ENCODE measurements around the gene ADARB1. TPM values are rescaled to one million over a fixed set of nuclear protein-coding genes. Genes with fewer than 3 reads are reported as not detected.
A peak's percentile ranks its signal among the peaks of the same experiment; 100 is the strongest.

ADARB1 gene
- polyA plus RNA-seq, 3 donors = 0.40 to 2.6 (median 1.0) TPM

DNA sequence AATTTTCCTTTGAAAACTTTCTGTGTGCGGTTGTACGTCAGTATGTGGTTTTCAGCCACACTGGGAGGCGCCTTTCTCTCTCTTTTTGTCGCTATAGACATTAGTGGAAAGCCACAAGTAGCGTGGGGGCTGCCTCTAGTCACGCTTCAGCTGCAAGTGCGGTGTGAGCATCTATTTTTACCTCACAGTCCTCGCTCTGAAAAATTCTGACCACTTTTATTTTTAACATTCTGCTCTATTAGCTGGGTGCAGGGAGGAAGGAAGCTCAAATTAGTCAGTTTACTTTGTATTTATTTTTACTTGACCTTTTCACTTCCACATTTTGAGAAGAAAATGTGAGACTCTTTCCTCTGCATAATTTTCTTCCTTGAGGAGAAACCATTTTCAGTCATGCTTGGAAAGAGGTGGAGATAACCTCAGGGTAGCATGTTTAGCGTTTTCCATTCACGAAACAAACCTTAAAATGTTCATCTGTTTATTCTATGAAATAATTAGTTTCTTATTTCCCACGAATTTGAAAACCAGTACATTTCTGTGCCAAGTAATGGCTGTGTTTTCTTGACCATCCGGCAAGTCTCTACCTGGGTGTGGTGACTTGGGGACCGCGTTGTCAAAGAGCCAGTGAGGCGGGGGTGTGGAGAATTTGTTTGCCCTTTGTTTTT, 35.6 kb downstream of the ADARB1 start:
- peak overlapping the region; percentile 60 for H2AFZ ChIP-seq (ENCODE audit: insufficient read depth, low read depth, low read length, poor library complexity, severe bottlenecking)
- no CpG with 5 or more reads among the region's 15 CpGs for WGBS (ENCODE audit: insufficient coverage)
- H3K79me2 ChIP-seq (ENCODE audit: insufficient read depth, low read length) = no peaks in the 10 kb centered on the region
- H3K4me3 Mint-ChIP-seq = peak overlapping the region; percentile 65 to 87
- peak overlapping the region; percentile 15 to 68 (median 19) for H3K4me3 ChIP-seq (replicated peaks in 1 of 3; ENCODE audit: low read depth in 2 of 3, low read length in 3 of 3)
- no peaks in the 10 kb centered on the region for H3K9me3 ChIP-seq (replicated peaks in 1 of 2; ENCODE audit: control insufficient read depth in 1 of 2, insufficient read depth in 1 of 2, low read length in 2 of 2)
- H3K4me1 Mint-ChIP-seq = peaks cover 48% of the 10 kb centered on the region
- peak overlapping the region; percentile 70 for H3K4me2 ChIP-seq (replicated peaks; ENCODE audit: extremely low read depth, low read length, poor library complexity, severe bottlenecking)
- peaks cover 33 to 43% of the 10 kb centered on the region in 2 donors for H3K4me1 ChIP-seq (ENCODE audit: control insufficient read depth in 1 of 2, insufficient read depth in 2 of 2, low read length in 2 of 2)
- peak; percentile 23 to 33 (median 30) for DNase-seq
- H3K9me3 Mint-ChIP-seq = no peaks in the 10 kb centered on the region
- no peaks in the 10 kb centered on the region for H3K36me3 Mint-ChIP-seq
- peak overlapping the region; percentile 1 to 86 (median 50) for H3K27ac Mint-ChIP-seq
- TF ChIP-seq, protein P1, sequence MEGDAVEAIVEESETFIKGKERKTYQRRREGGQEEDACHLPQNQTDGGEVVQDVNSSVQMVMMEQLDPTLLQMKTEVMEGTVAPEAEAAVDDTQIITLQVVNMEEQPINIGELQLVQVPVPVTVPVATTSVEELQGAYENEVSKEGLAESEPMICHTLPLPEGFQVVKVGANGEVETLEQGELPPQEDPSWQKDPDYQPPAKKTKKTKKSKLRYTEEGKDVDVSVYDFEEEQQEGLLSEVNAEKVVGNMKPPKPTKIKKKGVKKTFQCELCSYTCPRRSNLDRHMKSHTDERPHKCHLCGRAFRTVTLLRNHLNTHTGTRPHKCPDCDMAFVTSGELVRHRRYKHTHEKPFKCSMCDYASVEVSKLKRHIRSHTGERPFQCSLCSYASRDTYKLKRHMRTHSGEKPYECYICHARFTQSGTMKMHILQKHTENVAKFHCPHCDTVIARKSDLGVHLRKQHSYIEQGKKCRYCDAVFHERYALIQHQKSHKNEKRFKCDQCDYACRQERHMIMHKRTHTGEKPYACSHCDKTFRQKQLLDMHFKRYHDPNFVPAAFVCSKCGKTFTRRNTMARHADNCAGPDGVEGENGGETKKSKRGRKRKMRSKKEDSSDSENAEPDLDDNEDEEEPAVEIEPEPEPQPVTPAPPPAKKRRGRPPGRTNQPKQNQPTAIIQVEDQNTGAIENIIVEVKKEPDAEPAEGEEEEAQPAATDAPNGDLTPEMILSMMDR (IDR thresholded peaks at IDR 0.05) = no peak
- peak overlapping the region; percentile 44 for H3K9ac ChIP-seq (ENCODE audit: insufficient read depth, low read length, poor library complexity, severe bottlenecking)
- H3K36me3 ChIP-seq (replicated peaks in 1 of 2; ENCODE audit: control insufficient read depth in 1 of 2, insufficient read depth in 2 of 2, low read length in 2 of 2) = no peaks in the 10 kb centered on the region
- H3K27me3 ChIP-seq (ENCODE audit: control insufficient read depth in 2 of 2, insufficient read depth in 2 of 2, low read length in 2 of 2) = no peaks in the 10 kb centered on the region
- intact Hi-C loops (cut with micrococcal nuclease) = no loop called here
- H4K20me1 ChIP-seq (ENCODE audit: insufficient read depth, low read length) = peaks cover 4% of the 10 kb centered on the region
- H3K27me3 Mint-ChIP-seq (ENCODE audit: low read depth in 3 of 3) = peaks cover 3 to 6% (median 5%) of the 10 kb centered on the region in 3 donors
- peak overlapping the region in 1 of 2 donors; percentile 57 for H3K27ac ChIP-seq (ENCODE audit: low read depth in 1 of 2, low read length in 2 of 2)

DNA sequence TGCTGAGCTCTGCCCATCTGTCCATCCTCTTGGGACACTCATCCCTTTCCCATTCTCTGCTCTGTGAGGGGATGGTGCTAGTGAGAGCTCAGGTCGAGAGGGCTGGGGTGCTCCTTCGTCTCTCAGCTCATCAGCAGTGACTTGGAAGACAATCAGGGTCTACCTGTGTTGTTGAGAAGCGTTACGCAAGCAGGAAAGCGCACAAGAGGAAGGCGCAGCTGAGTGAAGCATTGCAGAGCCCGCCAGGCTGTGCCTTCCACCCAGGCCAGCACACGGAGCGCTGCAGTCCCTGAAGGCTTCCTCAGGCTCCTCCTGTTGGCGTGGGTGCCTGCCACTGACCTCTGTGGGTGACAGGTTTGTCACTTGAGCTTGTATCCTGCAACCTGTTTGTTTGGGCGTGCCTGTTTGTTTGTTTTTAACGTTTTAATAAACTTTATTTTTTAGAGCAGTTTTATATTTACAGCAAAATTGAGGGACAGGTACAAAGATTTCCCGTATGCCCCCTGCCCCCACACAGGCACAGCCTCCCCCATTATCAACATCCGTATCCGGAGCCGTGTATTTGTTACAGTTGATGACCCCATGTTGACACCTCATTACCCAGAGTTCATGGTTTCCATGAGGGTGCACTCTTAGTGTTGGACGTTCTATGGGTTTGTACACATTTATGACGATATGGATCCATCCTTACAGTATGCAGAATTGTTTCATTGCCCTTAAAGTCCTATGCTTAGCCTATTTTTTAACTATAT, 36.7 kb downstream of the ADARB1 start:
- Histone ChIP-seq H3K9me3 (replicated peaks in 1 of 2; ENCODE audit: control insufficient read depth in 1 of 2, insufficient read depth in 1 of 2, low read length in 2 of 2) (no peaks in the 10 kb centered on the region), H3K4me2 (replicated peaks; ENCODE audit: extremely low read depth, low read length, poor library complexity, severe bottlenecking) (no peak overlapping the region), H3K9ac (ENCODE audit: insufficient read depth, low read length, poor library complexity, severe bottlenecking) (no peak overlapping the region), H4K20me1 (ENCODE audit: insufficient read depth, low read length) (peaks cover 4% of the 10 kb centered on the region), H3K4me1 (ENCODE audit: control insufficient read depth in 1 of 2, insufficient read depth in 2 of 2, low read length in 2 of 2) (peaks cover 33 to 43% of the 10 kb centered on the region in 2 donors), H3K27ac (ENCODE audit: low read depth in 1 of 2, low read length in 2 of 2) (no peak overlapping the region), H2AFZ (ENCODE audit: insufficient read depth, low read depth, low read length, poor library complexity, severe bottlenecking) (no peak overlapping the region), H3K27me3 (ENCODE audit: control insufficient read depth in 2 of 2, insufficient read depth in 2 of 2, low read length in 2 of 2) (no peaks in the 10 kb centered on the region), H3K36me3 (replicated peaks in 1 of 2; ENCODE audit: control insufficient read depth in 1 of 2, insufficient read depth in 2 of 2, low read length in 2 of 2) (no peaks in the 10 kb centered on the region), H3K79me2 (ENCODE audit: insufficient read depth, low read length) (no peaks in the 10 kb centered on the region), H3K4me3 (replicated peaks in 1 of 3; ENCODE audit: low read depth in 2 of 3, low read length in 3 of 3) (peak overlapping the region in 1 of 3 experiments; percentile 68)
- Mint-ChIP-seq H3K27me3 (ENCODE audit: low read depth in 3 of 3) (peaks cover 3 to 8% (median 6%) of the 10 kb centered on the region in 3 donors), H3K36me3 (no peaks in the 10 kb centered on the region), H3K4me1 (peaks cover 48% of the 10 kb centered on the region), H3K9me3 (no peaks in the 10 kb centered on the region), H3K27ac (peak overlapping the region in 2 of 7 donors; percentile 64 to 79), H3K4me3 (peak overlapping the region in 1 of 2 donors; percentile 63)
- intact Hi-C loops (cut with micrococcal nuclease) = no loop called here
- TF ChIP-seq, protein P1 (IDR thresholded peaks at IDR 0.05) = no peak
- WGBS (ENCODE audit: insufficient coverage) = 6% methylated on average over 9 of the region's 18 CpGs
- DNase-seq = peak in 1 of 3 donors; percentile 16

Data from CD14-positive monocyte (primary cell).